IPS DF 6.9 (cell line): Measurements from ENCODE around the gene DPH6.
"Not testable (repeated sequence)": the region's sequence is repeated elsewhere in the genome, so short reads cannot be mapped to it uniquely, and the experiment has no call there.

Experiments
- DNase-seq: peaks from one replicate; pipeline ENCODE4 v3.0.0-alpha.2; 2013; ENCODE audit warnings: low read depth, low spot score
- H3K27ac ChIP-seq: one replicate; pipeline ENCODE4 v1.5.1; 2013; ENCODE audit warnings: low read length, control low read depth
- H3K27me3 ChIP-seq: 2 replicates; pipeline ENCODE4 v1.6.1; 2013; ENCODE audit warnings: mild to moderate bottlenecking, low read length; ENCODE audit not compliant: control insufficient read depth, insufficient read depth
- H3K36me3 ChIP-seq: 2 replicates; pipeline ENCODE4 v1.6.1; 2013; ENCODE audit warnings: low read length; ENCODE audit not compliant: control insufficient read depth, insufficient read depth
- H3K4me1 ChIP-seq: 2 replicates; pipeline ENCODE4 v1.6.1; 2013; ENCODE audit warnings: low read length; ENCODE audit not compliant: control insufficient read depth, insufficient read depth
- H3K4me3 ChIP-seq: 2 replicates; pipeline ENCODE4 v1.5.1; 2013; ENCODE audit warnings: mild to moderate bottlenecking, low read length
- H3K9me3 ChIP-seq: 2 replicates; pipeline ENCODE4 v1.6.1; 2013; ENCODE audit warnings: low read length, inconsistent platforms; ENCODE audit not compliant: control insufficient read depth, insufficient read depth
- WGBS: extraction: QIAGEN DNeasy Blood & Tissue Kit; methylation state at CpG from one replicate; pipeline ENCODE4 v1.1.7; 2013; ENCODE audit warnings: mixed read lengths, missing lambda C conversion rate; ENCODE audit not compliant: insufficient read length, insufficient coverage; 5-methylcytosine and 5-hydroxymethylcytosine counted together

DPH6 gene

GRCh38 chr15:35545824-35546510, at the start of gene DPH6:
DPH6 (minus strand) TSS chr15:35546165; CDS start chr15:35546141, 24 bp downstream.
- Histone ChIP-seq H3K36me3 (no peaks in the 10 kb centered on the region), H3K4me1 (peaks cover 3% of the 10 kb centered on the region; the same call in 1 of the 2 replicates), H3K27me3 (no peaks in the 10 kb centered on the region), H3K9me3 (no peaks in the 10 kb centered on the region), H3K27ac (no peak within 1 kb of the TSS), H3K4me3 (peak within 1 kb of the TSS; percentile 77; the same call in 1 of the 2 replicates)
- WGBS = no CpG with 5 or more reads among the region's 66 CpGs
- peak; percentile 27 for DNase-seq

GRCh38 chr15:35595656-35596055, 49.7 kb upstream of the DPH6 start:
- no peak overlapping the region for H3K27ac ChIP-seq
- H3K4me1 ChIP-seq = no peaks in the 10 kb centered on the region
- no peaks in the 10 kb centered on the region for H3K9me3 ChIP-seq
- WGBS = no CpG with 5 or more reads among the region's 1 CpG
- DNase-seq = no peak
- no peaks in the 10 kb centered on the region for H3K27me3 ChIP-seq
- H3K36me3 ChIP-seq = no peaks in the 10 kb centered on the region
- H3K4me3 ChIP-seq = no peak overlapping the region

GRCh38 chr15:35591987-35592386, 46.0 kb upstream of the DPH6 start:
- not testable (repeated sequence) for H3K36me3 ChIP-seq, H3K9me3 ChIP-seq, H3K4me3 ChIP-seq, DNase-seq, H3K27ac ChIP-seq, H3K27me3 ChIP-seq, H3K4me1 ChIP-seq
- no CpG with 5 or more reads among the region's 2 CpGs for WGBS

- Histone ChIP-seq H3K27ac (no peak overlapping the region), H3K36me3 (no peaks in the 10 kb centered on the region), H3K4me3 (no peak overlapping the region), H3K27me3 (no peaks in the 10 kb centered on the region), H3K9me3 (no peaks in the 10 kb centered on the region), H3K4me1 (no peaks in the 10 kb centered on the region)
- no peak for DNase-seq
- no CpG with 5 or more reads among the region's 1 CpG for WGBS
Observed at GRCh38 chr15:35583863-35584528, 38.0 kb upstream of the DPH6 start.

- WGBS = no CpG with 5 or more reads among the region's 3 CpGs
- Histone ChIP-seq H3K27ac (no peak overlapping the region), H3K4me1 (no peaks in the 10 kb centered on the region), H3K36me3 (no peaks in the 10 kb centered on the region), H3K9me3 (no peaks in the 10 kb centered on the region), H3K27me3 (no peaks in the 10 kb centered on the region), H3K4me3 (no peak overlapping the region)
- no peak for DNase-seq
Observed at GRCh38 chr15:35580606-35581005, 34.6 kb upstream of the DPH6 start.

- H3K4me3 ChIP-seq = no peak overlapping the region
- no peak for DNase-seq
- H3K27me3 ChIP-seq = no peaks in the 10 kb centered on the region
- H3K4me1 ChIP-seq = no peaks in the 10 kb centered on the region
- H3K27ac ChIP-seq = no peak overlapping the region
- no CpG with 5 or more reads among the region's 1 CpG for WGBS
- H3K36me3 ChIP-seq = no peaks in the 10 kb centered on the region
- H3K9me3 ChIP-seq = no peaks in the 10 kb centered on the region
Observed at GRCh38 chr15:35567392-35567791, 21.4 kb upstream of the DPH6 start.

GRCh38 chr15:35566991-35567390, 21.0 kb upstream of the DPH6 start:
- no peaks in the 10 kb centered on the region for H3K4me1 ChIP-seq
- no peak overlapping the region for H3K27ac ChIP-seq
- no peaks in the 10 kb centered on the region for H3K36me3 ChIP-seq

GRCh38 chr15:35565901-35566300, 19.9 kb upstream of the DPH6 start:
- DNase-seq = no peak
- Histone ChIP-seq H3K27ac (no peak overlapping the region), H3K27me3 (no peaks in the 10 kb centered on the region), H3K4me1 (no peaks in the 10 kb centered on the region), H3K36me3 (no peaks in the 10 kb centered on the region), H3K9me3 (no peaks in the 10 kb centered on the region), H3K4me3 (no peak overlapping the region)
- no CpG with 5 or more reads among the region's 3 CpGs for WGBS

More at GRCh38 chr15:35566991-35567390, 21.0 kb upstream of the DPH6 start:
- no CpG with 5 or more reads among the region's 3 CpGs for WGBS
- Histone ChIP-seq H3K27me3 (no peaks in the 10 kb centered on the region), H3K4me3 (no peak overlapping the region), H3K9me3 (no peaks in the 10 kb centered on the region)
- DNase-seq = no peak

- no peaks in the 10 kb centered on the region for H3K27me3 ChIP-seq
- no peaks in the 10 kb centered on the region for H3K36me3 ChIP-seq
- no peaks in the 10 kb centered on the region for H3K9me3 ChIP-seq
- WGBS = no CpG with 5 or more reads among the region's 1 CpG
- H3K4me1 ChIP-seq = no peaks in the 10 kb centered on the region
- no peak for DNase-seq
- H3K27ac ChIP-seq = no peak overlapping the region
- H3K4me3 ChIP-seq = no peak overlapping the region
Observed at GRCh38 chr15:35562641-35563040, 16.7 kb upstream of the DPH6 start.

- no peak overlapping the region for H3K4me3 ChIP-seq
- H3K27ac ChIP-seq = no peak overlapping the region
- H3K27me3 ChIP-seq = no peaks in the 10 kb centered on the region
- H3K9me3 ChIP-seq = no peaks in the 10 kb centered on the region
- no peaks in the 10 kb centered on the region for H3K4me1 ChIP-seq
- no CpG with 5 or more reads among the region's 1 CpG for WGBS
- no peak for DNase-seq
- H3K36me3 ChIP-seq = no peaks in the 10 kb centered on the region
Observed at GRCh38 chr15:35561308-35561707, 15.3 kb upstream of the DPH6 start.

GRCh38 chr15:35560870-35561269, 14.9 kb upstream of the DPH6 start:
- Histone ChIP-seq H3K4me1 (no peaks in the 10 kb centered on the region), H3K9me3 (no peaks in the 10 kb centered on the region), H3K27me3 (no peaks in the 10 kb centered on the region), H3K4me3 (no peak overlapping the region), H3K27ac (no peak overlapping the region), H3K36me3 (no peaks in the 10 kb centered on the region)
- DNase-seq = no peak
- no CpG with 5 or more reads among the region's 2 CpGs for WGBS
